GM21367 (cell line): ENCODE results near the gene BBS10.
"Not testable (repeated sequence)": the region's sequence is repeated elsewhere in the genome, so short reads cannot be mapped to it uniquely, and the experiment has no call there.

Source experiments
- ATAC-seq: cut with Tn5 transposase; IDR thresholded peaks from one replicate; pipeline ENCODE4 v1.9.1; 2021; ENCODE audit not compliant: unreplicated experiment

The BBS10 gene

GRCh38 chr12:76332606-76333005 lies 15.6 kb downstream of the BBS10 start:
- ATAC-seq, result no peak

- ATAC-seq, result no peak
Measured at GRCh38 chr12:76329606-76330005, 18.6 kb downstream of the BBS10 start.

GRCh38 chr12:76329159-76329558 lies 19.1 kb downstream of the BBS10 start:
- ATAC-seq, result no peak

GRCh38 chr12:76319595-76320319 lies 28.5 kb downstream of the BBS10 start:
- not testable (repeated sequence) for ATAC-seq

GRCh38 chr12:76318773-76319594 lies 29.2 kb downstream of the BBS10 start:
- ATAC-seq, result no peak

- ATAC-seq, result no peak
Measured at GRCh38 chr12:76317976-76318375, 30.2 kb downstream of the BBS10 start.

GRCh38 chr12:76316468-76316867 lies 31.7 kb downstream of the BBS10 start:
- no peak for ATAC-seq

GRCh38 chr12:76313299-76313698 lies 34.9 kb downstream of the BBS10 start:
- no peak for ATAC-seq

GRCh38 chr12:76312315-76312714 lies 35.9 kb downstream of the BBS10 start:
- ATAC-seq, result no peak

- ATAC-seq, result no peak
Measured at GRCh38 chr12:76311796-76312195, 36.4 kb downstream of the BBS10 start.

- no peak for ATAC-seq
Measured at GRCh38 chr12:76310110-76310509, 38.1 kb downstream of the BBS10 start.

- ATAC-seq, result no peak
Measured at GRCh38 chr12:76308866-76309265, 39.3 kb downstream of the BBS10 start.

GRCh38 chr12:76307083-76307482 lies 41.1 kb downstream of the BBS10 start:
- ATAC-seq, result no peak

- ATAC-seq, result no peak
Measured at GRCh38 chr12:76303989-76304460, 44.2 kb downstream of the BBS10 start.

- ATAC-seq, result no peak
Measured at GRCh38 chr12:76303365-76303764, 44.9 kb downstream of the BBS10 start.

GRCh38 chr12:76300297-76300665 lies 47.9 kb downstream of the BBS10 start:
- ATAC-seq, result no peak

GRCh38 chr12:76299536-76300296 lies 48.5 kb downstream of the BBS10 start:
- no peak for ATAC-seq
